HG02885 (cell line): ENCODE results near the gene WNK1.
"Not testable (repeated sequence)": the region's sequence is repeated elsewhere in the genome, so short reads cannot be mapped to it uniquely, and the experiment has no call there.

Experiments
- ATAC-seq: cut with Tn5 transposase; IDR thresholded peaks from one replicate; pipeline ENCODE4 v1.9.1; 2021; ENCODE audit warnings: mild to moderate bottlenecking; ENCODE audit not compliant: unreplicated experiment, poor library complexity

The WNK1 gene

DNA sequence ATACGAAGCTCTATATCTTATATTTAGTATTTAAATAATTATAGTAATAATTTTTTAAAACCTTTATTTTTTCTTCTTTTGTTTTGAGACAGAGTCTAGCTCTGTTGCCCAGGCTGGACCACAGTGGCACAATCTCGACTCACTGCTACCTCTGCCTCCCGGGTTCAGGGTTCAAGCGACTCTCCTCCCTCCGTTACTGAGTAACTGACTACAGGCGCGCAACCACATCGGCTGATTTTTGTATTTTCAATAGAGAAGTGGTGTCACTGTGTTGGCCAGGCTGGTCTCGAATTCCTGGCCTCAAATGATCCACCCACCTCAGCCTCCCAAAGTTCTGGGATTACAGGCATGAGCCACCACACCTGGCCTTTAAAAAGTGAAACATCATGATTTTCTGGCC is 13.0 kb upstream of the WNK1 start:
- ATAC-seq = no peak

DNA sequence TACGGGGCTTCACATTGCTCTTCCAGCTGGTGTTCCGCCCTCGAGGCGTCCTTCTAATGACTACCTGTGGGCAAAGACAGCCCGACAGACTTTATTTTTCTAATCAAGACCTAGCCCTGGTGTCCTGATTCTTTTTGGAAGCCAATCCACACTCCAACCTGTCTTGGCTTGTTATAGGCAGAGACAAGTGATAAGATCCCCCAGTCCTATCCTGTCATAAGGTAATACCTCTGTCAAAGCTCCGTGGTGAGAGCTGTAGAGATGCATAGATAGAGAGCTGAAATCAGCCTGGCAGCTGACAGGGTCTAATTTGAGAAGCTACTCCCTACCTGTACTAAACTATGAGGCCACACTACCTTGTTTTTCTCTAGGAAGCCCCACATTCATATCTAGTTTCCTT is 11.5 kb upstream of the WNK1 start:
- no peak for ATAC-seq

DNA sequence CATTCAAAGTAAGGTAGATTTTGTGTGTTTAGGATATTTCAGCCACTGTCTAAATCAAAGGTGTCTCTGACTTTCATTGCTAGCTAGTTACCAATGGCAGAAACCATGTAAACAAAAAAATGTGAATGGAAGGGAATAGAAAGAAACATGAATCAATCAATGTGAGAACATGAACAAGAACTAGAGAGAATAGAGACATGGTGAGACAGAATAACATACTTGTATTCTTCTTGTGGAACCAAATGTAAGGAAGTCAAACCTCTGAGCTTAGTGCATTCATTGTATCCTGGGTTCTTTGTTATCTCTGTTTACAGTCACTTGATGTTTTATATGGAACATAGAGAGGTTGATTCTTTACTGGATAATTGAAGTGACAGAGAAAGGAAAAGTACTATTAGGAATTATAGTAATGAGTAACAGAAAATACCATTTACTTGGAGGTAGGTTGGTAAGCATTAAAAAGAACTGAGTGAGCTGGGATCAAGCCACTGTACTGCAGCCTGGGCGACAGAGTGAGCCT is 2.6 kb upstream of the WNK1 start:
- ATAC-seq = no peak

DNA sequence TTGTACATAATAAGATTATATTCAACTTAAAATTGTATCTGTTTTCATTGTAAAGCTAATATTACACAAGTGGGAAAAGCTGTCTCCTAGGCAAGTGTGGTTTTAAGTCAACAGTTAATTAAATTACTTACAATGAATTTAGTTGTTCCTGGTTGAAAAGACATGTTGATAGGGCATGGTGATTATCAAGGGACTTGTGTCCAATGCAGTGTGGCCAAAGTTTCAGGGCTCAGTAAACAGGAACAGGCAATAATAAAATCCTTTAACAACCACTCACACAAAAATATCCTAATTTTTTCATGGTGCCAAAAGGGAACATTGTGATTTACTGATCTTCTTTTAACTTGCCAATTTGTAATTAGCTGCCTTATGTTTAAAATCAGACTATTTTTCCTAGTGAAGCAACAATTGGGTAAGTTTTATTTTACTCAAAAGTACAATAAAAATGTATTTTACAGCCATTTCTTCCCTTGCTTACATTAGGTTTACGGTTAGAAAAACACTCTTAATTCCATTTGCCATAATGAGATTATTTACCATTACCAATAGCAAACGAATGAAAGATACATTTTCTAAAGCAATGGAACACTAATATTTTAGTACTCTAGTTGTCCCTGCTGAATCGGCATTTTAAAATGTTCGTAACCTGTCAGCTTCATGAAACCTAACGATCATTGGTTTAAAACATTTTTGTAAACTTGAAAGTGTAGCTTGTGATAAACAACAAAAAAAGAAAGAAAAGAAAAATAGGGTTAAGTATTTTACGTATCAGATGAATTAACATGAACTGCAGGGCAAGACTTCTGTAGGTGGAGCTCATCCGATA is 1.8 kb upstream of the WNK1 start:
- no peak for ATAC-seq

DNA sequence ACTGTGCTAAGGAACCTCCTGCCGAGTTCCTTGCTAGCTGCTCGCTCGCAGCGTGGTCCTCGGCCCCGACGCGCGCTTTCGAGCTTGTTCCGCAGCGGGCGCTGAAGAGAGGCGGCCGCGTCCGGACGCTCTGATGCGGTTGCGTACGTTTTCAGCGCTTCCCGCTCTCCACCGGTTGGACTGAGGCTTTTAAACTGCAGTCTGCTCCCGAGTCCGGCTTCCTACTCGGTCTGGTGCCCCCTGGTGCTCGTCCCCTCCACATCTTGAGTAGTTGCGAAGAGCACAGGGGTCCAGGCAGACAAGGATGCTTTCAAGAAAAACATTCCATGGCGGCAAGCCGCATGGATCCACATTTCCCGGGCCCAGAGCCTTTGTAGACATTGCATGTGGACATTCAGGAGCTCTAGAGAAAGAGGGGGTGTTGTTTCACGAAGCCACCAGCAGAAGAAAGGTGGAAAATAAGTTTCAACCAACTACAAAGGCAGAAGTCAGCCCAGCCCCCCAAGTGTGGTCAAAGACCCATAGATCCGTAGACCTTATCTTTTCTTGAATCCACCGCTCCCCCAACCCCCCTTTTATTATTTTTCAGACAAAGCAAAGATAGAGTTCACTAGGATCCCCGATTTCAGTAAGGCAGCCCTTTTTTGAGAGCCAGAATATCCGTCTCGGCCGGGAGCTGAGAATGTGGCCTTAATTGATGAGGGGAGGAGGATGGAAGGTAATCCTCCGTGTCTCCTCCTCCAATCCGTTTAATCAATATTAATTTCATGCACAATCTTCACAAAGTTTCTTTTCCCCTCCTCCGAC is 984 bp upstream of the WNK1 start:
- peak; percentile 43 for ATAC-seq

DNA sequence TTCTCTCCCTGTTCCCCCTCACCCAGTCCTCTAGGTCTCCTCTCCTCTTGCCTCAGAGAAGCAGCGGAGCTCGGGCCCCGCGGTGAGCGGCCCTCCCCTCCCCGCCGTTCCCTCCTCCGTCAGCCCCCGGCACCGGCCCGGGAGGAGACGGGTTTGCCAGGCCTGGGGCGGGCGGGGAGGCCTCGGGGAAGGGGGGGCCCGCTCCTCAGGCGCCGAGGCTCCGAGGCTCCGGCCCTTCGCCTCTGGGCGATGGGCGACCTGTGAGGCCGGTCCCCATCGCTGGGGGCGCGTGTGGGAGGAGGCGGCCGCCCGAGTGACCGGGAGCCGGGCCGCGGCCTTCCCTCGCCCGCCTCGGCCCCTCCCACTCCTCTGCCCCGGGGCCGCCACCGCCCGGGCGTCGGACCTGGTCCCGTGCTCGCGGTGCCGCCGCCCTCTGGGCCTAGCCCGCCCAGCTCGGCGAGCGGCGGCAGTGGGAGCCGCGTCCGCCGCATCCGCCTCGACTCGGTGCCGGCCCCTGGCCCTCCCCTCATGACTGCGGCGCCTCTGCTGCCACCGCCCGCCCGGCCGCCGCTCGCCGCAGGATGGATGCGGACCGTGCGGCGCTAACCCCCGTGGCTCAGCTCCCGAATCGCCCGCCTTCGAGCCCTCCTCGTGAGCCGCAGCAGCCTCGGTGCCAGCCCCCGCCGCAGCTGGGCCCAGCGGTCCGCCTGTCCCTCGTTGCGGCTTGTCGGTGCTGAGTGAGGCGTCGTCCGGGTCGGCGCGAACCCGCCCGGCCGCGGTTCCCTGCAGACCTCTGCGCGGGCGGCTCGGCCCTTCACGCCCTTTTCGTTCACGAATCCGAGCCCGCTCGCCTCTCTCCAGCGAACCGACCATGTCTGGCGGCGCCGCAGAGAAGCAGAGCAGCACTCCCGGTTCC is 574 bp downstream of the WNK1 start:
- peak; percentile 38 for ATAC-seq

DNA sequence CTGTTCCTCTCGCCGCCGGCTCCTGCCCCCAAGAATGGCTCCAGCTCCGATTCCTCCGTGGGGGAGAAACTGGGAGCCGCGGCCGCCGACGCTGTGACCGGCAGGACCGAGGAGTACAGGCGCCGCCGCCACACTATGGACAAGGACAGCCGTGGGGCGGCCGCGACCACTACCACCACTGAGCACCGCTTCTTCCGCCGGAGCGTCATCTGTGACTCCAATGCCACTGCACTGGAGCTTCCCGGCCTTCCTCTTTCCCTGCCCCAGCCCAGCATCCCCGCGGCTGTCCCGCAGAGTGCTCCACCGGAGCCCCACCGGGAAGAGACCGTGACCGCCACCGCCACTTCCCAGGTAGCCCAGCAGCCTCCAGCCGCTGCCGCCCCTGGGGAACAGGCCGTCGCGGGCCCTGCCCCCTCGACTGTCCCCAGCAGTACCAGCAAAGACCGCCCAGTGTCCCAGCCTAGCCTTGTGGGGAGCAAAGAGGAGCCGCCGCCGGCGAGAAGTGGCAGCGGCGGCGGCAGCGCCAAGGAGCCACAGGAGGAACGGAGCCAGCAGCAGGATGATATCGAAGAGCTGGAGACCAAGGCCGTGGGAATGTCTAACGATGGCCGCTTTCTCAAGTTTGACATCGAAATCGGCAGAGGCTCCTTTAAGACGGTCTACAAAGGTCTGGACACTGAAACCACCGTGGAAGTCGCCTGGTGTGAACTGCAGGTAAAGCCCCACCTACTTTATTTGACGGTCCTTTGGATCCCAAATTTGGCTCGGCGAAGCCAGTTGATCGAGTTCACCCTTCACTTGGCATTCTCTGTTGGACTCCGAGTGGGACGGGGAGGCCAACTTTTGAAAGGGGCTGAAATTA is 1.5 kb downstream of the WNK1 start:
- ATAC-seq = no peak

DNA sequence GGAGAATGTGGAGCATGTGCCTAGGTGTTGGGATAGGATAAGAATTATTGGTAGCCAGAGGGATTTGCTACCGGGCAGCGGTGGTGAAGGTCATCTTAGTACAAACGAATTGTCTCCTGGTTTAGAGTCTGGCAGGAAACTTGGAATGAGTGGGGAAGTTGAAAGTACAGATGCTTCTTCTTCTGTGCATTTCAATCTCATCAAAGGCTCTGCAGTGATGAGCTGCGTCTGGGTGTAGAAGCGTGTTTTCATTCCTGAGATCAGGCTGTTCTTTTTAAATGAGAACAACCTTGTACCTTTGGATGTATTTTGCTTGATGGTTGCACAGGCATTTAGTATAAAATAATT is 2.1 kb downstream of the WNK1 start:
- no peak for ATAC-seq

DNA sequence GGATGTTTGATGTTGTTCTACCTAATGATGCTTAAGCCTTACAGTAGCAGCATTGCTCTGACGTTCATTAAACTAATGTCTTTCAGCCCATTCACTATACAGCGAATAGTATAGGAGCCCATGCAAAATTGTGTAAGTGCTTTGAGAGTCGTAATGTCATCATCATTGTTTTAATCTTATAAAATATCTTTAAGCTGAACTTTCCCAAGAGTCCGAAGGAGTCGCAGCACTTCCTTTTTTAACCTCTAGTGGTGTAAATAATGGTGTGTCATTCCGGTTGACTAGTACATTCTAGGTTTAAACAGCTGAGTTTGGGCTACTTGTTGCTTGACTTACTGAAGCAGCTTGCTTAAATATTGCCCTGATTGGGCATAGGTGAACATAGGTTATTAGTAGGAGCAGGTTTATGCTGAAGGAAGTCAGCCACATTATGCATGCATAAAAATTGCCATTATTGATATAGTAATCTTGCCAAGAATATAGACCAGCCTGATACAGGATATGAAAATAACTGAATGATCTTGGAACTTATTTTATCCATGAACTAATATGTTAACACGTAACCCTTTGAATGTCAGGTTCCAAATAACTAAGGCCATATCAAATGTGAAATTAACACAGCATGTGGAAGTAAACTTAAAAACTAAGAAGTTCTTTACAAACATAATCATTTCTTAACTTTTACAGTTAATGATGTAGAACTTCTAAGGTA is 2.6 kb downstream of the WNK1 start:
- ATAC-seq = no peak

DNA sequence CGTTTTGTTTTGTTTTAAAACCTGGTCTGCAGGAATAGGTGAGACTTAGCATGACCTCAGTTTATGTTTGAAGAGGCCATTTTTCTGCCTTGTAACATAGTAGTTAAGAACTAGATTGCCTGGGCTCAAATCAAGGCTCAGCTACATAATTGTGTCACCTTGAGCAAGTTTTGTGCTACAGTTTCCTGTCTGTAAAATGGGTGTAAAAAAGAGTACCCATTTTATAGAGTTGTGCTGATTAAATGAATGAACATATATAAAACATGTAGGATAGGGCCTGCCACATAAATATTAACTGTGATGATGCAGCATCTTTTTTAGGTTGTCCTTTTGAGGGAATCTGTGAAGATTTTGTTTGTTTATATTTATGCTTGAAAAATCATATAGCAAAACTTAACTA is 7.2 kb downstream of the WNK1 start:
- ATAC-seq = no peak

DNA sequence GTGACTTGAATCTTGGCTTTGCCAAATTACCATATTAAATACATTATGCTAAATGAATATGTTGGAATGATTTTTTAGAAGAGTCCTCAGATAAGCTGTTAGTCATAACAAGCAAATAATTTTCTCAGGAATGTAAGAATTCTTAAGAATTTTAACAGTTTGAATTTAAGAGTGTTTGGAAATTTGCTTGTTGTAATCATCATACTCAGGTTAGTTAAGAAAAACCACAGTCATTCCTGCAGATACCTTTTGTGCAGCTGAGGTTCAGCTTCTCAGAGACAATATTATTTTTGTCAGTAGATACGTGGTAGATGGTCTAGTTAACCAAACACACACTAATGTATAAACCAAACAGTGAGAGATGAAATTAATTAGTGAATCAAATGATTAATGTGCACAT is 8.9 kb downstream of the WNK1 start:
- ATAC-seq = no peak

DNA sequence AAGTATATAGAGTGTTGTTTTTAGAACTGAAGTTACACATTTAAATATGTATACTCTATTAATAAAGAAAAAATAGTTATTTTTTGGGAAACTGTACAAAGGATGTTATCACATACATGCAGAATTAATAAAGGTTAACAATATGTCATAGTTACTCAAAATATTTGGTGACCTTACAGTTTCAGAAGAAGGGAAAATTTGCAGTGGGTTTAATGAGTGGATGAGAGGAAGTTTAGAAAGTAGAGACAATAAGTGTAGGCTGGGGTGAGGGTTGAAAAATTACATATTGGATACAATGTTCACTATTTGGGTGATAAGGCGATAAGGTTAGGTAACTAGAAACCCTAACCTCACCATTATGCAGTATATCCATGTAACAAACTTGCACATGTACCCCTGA is 13.5 kb downstream of the WNK1 start:
- no peak for ATAC-seq

DNA sequence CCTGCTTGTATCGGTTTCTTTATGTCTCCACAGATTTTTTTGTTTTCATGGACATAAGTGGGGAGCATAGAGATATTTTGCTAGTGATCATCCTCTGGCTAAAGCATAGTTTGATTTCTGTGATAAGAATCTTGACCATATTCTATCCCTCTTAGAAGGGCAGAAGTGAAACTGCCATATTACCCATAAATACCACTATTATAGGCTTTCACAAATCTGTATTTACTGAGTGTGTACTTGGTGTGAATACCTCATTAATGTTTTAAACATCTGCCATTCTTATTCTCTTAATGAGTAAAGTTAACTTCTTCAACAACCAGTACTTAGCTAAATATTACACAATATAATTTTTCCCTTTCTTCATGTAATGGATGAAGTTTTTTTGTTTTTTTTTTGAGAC is 16.1 kb downstream of the WNK1 start:
- ATAC-seq = no peak

DNA sequence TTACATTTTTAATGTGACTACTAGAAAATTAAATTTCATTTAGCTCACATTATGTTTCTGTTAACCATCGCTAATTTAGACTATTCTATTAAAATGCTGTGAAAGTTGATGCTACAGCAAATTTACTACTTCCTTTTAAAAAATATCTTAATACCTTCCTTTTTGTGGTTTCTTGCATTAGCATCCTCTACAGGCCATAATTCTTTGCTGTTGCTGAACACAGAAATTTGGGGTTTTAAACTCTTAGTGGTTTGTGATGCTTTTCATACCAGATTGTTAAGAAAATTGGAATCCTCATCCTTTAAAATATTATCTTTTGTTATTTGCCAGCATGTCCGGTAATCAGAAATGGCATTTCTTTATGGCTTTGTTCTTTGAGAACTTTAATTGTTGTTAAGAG is 18.1 kb downstream of the WNK1 start:
- no peak for ATAC-seq

DNA sequence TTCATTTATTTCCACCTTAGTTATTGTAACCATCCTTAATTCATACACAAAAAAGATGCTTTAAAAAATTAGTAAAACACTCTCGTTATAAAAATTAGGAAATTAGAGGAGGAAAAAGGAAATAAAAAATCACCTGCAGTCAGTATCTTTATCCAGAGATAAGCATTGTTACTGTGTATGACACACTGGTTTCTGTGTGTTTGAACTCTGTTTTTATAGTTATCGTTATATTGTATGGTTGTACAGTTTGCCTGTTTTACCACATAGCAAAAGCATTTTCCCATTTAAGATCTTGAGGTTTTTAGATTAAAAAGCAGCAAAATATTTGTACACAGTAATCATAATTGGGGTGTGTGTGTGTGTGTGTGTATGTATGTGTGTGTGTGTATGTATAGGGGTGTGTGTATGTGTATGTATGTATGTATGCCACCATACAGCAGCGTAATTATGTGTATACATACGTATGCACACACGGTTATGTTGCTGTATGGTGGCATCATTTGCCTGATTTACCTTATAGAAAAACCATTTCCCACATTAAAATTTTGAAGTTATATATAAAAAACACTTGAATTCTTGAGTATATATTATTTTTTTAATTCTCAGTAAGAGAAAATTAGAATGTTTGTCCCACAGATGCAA is 19.8 kb downstream of the WNK1 start:
- ATAC-seq = no peak

DNA sequence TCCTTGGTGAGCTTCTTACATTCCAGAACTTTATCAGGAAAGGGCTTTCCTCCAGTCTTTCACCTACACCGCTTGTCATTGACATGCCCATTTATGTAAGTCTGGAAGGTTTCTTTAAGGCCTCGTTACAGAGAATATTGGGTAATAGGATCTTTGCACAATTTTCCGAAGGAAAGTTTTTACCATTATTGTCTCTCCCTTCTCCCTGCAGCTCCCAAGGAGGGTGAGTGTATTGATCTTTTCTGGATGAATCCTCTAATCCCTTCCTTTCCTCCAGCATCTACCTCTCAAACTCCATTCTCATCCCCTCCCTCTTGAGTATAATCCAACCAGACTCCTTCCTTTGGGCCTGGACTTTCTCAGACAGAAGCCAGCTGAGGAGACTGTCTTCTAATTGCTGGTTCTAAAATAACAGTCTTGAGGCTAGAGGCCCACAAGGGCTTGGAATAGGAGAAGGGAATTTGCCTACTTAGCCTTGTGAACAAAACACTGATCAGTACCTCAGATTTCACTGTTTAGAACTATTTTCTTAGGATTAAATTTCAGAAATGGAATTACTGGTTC is 21.8 kb downstream of the WNK1 start:
- no peak for ATAC-seq

DNA sequence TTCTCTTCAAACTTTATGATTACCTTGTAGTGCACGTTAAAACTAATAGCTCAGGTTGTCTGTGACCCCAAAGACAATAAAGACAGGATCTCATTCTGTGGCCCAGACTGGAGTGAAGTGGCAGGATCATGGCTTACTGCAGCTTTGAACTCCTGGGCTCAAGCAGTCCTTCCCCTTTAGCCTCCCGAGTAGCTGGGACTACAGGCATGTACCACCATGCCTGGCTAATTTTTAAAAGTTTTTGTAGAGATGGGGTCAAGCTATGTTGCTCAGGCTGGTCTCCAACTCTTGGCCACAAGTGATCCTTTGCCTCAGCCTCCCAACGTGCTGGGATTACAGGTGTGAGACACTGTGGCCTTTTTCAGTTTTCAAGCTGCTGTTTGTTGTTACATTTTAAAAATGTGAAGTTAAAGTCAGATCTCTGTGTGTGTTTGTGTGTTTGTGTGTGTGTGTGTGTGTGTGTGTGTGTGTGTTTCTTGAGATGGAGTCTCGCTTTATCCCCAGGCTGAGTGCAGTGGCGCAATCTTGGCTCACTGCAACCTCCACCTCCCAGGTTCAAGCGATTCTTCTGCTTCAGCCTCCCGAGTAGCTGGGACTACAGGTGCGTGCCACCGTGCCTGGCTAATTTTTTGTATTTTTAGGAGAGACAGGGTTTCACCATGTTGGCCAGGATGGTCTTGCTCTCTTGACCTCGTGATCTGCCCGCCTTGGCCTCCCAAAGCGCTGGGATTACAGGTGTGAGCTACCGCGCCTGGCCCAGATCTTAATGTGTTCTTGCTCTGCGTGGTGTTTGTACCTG is 23.8 kb downstream of the WNK1 start:
- ATAC-seq = not testable (repeated sequence)
